ENCODE data around the gene TMEM255B. TPM values are rescaled to one million over a fixed set of nuclear protein-coding genes. Genes with fewer than 3 reads are reported as not detected.

Gene TMEM255B
- total and polyA plus RNA-seq, 9 of the 15 experiments (the other 6 are each of a cell fraction or from before 2014, with no cell fraction given) = 0.01 to 0.75 (median 0.23) TPM

DNA sequence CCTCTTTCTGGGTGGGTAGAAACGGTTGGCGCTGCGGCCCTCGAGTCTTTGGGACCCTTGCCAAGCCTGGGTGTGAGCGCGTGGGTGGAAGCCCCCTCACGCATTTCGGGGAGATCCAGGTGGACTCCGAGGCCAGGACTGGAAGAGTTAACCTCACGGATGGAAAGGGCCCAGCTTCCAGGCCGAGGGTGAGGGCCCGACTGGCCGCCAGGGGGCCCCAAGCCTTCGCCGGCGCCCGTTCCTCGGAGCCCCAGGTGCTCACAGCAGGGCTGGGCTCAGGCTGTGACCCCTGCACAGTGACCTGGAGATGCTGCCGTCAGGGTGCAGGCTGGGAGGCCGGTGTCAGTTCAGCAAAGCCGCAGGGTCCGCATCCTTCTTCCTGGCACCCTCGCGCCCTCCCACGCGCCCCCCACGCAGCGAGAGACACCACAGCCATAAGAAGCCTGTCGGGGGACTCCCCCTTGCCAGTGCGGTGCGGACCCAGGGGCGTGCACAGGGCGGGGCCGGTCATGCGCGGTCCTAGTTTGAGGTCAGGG, 34.2 kb upstream of the TMEM255B start (continued):
- TF ChIP-seq, protein P1, sequence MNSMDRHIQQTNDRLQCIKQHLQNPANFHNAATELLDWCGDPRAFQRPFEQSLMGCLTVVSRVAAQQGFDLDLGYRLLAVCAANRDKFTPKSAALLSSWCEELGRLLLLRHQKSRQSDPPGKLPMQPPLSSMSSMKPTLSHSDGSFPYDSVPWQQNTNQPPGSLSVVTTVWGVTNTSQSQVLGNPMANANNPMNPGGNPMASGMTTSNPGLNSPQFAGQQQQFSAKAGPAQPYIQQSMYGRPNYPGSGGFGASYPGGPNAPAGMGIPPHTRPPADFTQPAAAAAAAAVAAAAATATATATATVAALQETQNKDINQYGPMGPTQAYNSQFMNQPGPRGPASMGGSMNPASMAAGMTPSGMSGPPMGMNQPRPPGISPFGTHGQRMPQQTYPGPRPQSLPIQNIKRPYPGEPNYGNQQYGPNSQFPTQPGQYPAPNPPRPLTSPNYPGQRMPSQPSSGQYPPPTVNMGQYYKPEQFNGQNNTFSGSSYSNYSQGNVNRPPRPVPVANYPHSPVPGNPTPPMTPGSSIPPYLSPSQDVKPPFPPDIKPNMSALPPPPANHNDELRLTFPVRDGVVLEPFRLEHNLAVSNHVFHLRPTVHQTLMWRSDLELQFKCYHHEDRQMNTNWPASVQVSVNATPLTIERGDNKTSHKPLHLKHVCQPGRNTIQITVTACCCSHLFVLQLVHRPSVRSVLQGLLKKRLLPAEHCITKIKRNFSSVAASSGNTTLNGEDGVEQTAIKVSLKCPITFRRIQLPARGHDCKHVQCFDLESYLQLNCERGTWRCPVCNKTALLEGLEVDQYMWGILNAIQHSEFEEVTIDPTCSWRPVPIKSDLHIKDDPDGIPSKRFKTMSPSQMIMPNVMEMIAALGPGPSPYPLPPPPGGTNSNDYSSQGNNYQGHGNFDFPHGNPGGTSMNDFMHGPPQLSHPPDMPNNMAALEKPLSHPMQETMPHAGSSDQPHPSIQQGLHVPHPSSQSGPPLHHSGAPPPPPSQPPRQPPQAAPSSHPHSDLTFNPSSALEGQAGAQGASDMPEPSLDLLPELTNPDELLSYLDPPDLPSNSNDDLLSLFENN (IDR thresholded peaks at IDR 0.05; ENCODE audit: low read depth in 2 of 2, low read length in 2 of 2) = no peak
- TF ChIP-seq TSC22D4 (tag; IDR thresholded peaks at IDR 0.05) (no peak), ZEB2 (IDR thresholded peaks at IDR 0.05) (no peak), ZSCAN29 (IDR thresholded peaks at IDR 0.05) (no peak), XRCC4 (IDR thresholded peaks at IDR 0.05; ENCODE audit: extremely low read depth, insufficient read depth, insufficient read length) (no peak), NR4A1 (CRISPR knock-in tag; IDR thresholded peaks at IDR 0.05) (no peak), NR4A1 (tag; IDR thresholded peaks at IDR 0.05) (no peak), CCNT2 (IDR thresholded peaks at IDR 0.05; ENCODE audit: borderline replicate concordance, extremely low read depth, insufficient read length, low read depth, low read length) (peak; percentile 74), CREBBP (IDR thresholded peaks at IDR 0.05; ENCODE audit: low read depth, low read length) (no peak), NFATC3 (IDR thresholded peaks at IDR 0.05) (no peak), NRF1 (conservative IDR thresholded peaks at IDR 0.05 in 1 of 2, IDR thresholded peaks at IDR 0.05 in 1 of 2) (peak; percentile 66 to 75), ZFP30 (CRISPR knock-in tag; IDR thresholded peaks at IDR 0.05; ENCODE audit: borderline replicate concordance) (no peak), TCFL5 (CRISPR knock-in tag; conservative IDR thresholded peaks at IDR 0.05) (no peak), SMAD4 (CRISPR knock-in tag; conservative IDR thresholded peaks at IDR 0.05) (no peak)
- TF ChIP-seq, protein P2, sequence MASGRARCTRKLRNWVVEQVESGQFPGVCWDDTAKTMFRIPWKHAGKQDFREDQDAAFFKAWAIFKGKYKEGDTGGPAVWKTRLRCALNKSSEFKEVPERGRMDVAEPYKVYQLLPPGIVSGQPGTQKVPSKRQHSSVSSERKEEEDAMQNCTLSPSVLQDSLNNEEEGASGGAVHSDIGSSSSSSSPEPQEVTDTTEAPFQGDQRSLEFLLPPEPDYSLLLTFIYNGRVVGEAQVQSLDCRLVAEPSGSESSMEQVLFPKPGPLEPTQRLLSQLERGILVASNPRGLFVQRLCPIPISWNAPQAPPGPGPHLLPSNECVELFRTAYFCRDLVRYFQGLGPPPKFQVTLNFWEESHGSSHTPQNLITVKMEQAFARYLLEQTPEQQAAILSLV (tag; IDR thresholded peaks at IDR 0.05) = no peak
- TF ChIP-seq, protein P3, sequence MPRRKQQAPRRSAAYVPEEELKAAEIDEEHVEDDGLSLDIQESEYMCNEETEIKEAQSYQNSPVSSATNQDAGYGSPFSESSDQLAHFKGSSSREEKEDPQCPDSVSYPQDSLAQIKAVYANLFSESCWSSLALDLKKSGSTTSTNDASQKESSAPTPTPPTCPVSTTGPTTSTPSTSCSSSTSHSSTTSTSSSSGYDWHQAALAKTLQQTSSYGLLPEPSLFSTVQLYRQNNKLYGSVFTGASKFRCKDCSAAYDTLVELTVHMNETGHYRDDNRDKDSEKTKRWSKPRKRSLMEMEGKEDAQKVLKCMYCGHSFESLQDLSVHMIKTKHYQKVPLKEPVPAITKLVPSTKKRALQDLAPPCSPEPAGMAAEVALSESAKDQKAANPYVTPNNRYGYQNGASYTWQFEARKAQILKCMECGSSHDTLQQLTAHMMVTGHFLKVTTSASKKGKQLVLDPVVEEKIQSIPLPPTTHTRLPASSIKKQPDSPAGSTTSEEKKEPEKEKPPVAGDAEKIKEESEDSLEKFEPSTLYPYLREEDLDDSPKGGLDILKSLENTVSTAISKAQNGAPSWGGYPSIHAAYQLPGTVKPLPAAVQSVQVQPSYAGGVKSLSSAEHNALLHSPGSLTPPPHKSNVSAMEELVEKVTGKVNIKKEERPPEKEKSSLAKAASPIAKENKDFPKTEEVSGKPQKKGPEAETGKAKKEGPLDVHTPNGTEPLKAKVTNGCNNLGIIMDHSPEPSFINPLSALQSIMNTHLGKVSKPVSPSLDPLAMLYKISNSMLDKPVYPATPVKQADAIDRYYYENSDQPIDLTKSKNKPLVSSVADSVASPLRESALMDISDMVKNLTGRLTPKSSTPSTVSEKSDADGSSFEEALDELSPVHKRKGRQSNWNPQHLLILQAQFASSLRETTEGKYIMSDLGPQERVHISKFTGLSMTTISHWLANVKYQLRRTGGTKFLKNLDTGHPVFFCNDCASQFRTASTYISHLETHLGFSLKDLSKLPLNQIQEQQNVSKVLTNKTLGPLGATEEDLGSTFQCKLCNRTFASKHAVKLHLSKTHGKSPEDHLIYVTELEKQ (CRISPR knock-in tag; IDR thresholded peaks at IDR 0.05) = no peak
- TF ChIP-seq, protein P4, sequence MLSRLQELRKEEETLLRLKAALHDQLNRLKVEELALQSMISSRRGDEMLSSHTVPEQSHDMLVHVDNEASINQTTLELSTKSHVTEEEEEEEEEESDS (CRISPR knock-in tag; IDR thresholded peaks at IDR 0.05) = no peak
- TF ChIP-seq, protein P5, sequence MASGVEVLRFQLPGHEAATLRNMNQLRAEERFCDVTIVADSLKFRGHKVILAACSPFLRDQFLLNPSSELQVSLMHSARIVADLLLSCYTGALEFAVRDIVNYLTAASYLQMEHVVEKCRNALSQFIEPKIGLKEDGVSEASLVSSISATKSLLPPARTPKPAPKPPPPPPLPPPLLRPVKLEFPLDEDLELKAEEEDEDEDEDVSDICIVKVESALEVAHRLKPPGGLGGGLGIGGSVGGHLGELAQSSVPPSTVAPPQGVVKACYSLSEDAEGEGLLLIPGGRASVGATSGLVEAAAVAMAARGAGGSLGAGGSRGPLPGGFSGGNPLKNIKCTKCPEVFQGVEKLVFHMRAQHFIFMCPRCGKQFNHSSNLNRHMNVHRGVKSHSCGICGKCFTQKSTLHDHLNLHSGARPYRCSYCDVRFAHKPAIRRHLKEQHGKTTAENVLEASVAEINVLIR (CRISPR knock-in tag; IDR thresholded peaks at IDR 0.05) = no peak
